Prostate gland (tissue), 2 donors: ENCODE results near the gene MALRD1.

Source experiments
- CTCF ChIP-seq, 4 experiments: fragments of 200-600 bp in 2 of 4; fragments of 450-650 bp in 2 of 4; sonication (generic) in 2 of 4; IDR thresholded peaks; 1 replicate in 3 of 4; 2 replicates in 1 of 4; pipeline ENCODE4 v1.5.1; 2016 to 2019; ENCODE audit warnings: antibody characterized with exemption in 4 of 4, mild to moderate bottlenecking in 2 of 4, moderate library complexity in 2 of 4
- POLR2A ChIP-seq: fragments of 450-650 bp; IDR thresholded peaks from one replicate; pipeline ENCODE4 v1.6.1; 2016; ENCODE audit warnings: antibody characterized with exemption, mild to moderate bottlenecking
- POLR2AphosphoS5 ChIP-seq: sonication (generic); formaldehyde crosslinking; IDR thresholded peaks from one replicate; pipeline ENCODE4 v1.6.1; 2017; ENCODE audit warnings: antibody characterized with exemption

- TF ChIP-seq CTCF (IDR thresholded peaks at IDR 0.05) (no peak), POLR2AphosphoS5 (no peak), POLR2A (no peak)
Measured at GRCh38 chr10:19493917-19494316, 445.3 kb downstream of the MALRD1 start.
